ENCODE results near the gene TSNAXIP1. TPM values are rescaled to one million over a fixed set of nuclear protein-coding genes. Genes with fewer than 3 reads are reported as not detected.

The TSNAXIP1 gene
- total and polyA plus RNA-seq, 9 of the 15 experiments (the other 6 are each of a cell fraction or from before 2014, with no cell fraction given) = 0.03 to 0.24 (median 0.11) TPM; not detected in 4

- TF ChIP-seq ETS2 (tag; IDR thresholded peaks at IDR 0.05; ENCODE audit: borderline replicate concordance, poor library complexity, severe bottlenecking) (no peak), MLX (CRISPR knock-in tag; conservative IDR thresholded peaks at IDR 0.05) (no peak), ELF4 (CRISPR knock-in tag; IDR thresholded peaks at IDR 0.05) (no peak), E2F4 (CRISPR knock-in tag; IDR thresholded peaks at IDR 0.05; ENCODE audit: low read depth) (0 out of 2 replicates have a peak, but pooled peaks have one; percentile 39), XRCC3 (IDR thresholded peaks at IDR 0.05) (no peak), RFX5 (IDR thresholded peaks at IDR 0.05; ENCODE audit: low read depth, low read length) (no peak), FOXK1 (CRISPR knock-in tag; IDR thresholded peaks at IDR 0.05; ENCODE audit: borderline replicate concordance) (peak; percentile 85; the same call in 1 of the 2 replicates), SMAD3 (CRISPR knock-in tag; conservative IDR thresholded peaks at IDR 0.05) (no peak), ZNF511 (CRISPR knock-in tag; IDR thresholded peaks at IDR 0.05) (no peak), ELF2 (CRISPR knock-in tag; IDR thresholded peaks at IDR 0.05) (no peak), CBFA2T3 (IDR thresholded peaks at IDR 0.05) (peak; percentile 25; the same call in 1 of the 2 replicates), NCOA1 (IDR thresholded peaks at IDR 0.05; ENCODE audit: low read depth) (no peak), HMGN3 (IDR thresholded peaks at IDR 0.05; ENCODE audit: borderline replicate concordance, extremely low read depth, insufficient read length, low read depth, low read length) (no peak), ILF3 (IDR thresholded peaks at IDR 0.05; ENCODE audit: borderline replicate concordance) (no peak), ZNF232 (CRISPR knock-in tag; IDR thresholded peaks at IDR 0.05) (peak; percentile 70; the same call in 1 of the 2 replicates), KLF1 (tag; IDR thresholded peaks at IDR 0.05) (no peak), THRAP3 (IDR thresholded peaks at IDR 0.05; ENCODE audit: borderline replicate concordance) (no peak), KAT8 (IDR thresholded peaks at IDR 0.05; ENCODE audit: low read depth) (no peak), ETV5 (CRISPR knock-in tag; IDR thresholded peaks at IDR 0.05; ENCODE audit: low read depth) (no peak), ZNF740 (CRISPR knock-in tag; IDR thresholded peaks at IDR 0.05) (no peak), ZNF740 (tag; IDR thresholded peaks at IDR 0.05) (peak in 1 of 2 experiments; percentile 53; a peak in 2 of 4 replicates), ZFX (CRISPR knock-in tag; IDR thresholded peaks at IDR 0.05) (peak; percentile 86), HDAC2 (IDR thresholded peaks at IDR 0.05) (0 out of 2 replicates have a peak, but pooled peaks have one; percentile 27), NFXL1 (CRISPR knock-in tag; IDR thresholded peaks at IDR 0.05) (no peak), CCNT2 (IDR thresholded peaks at IDR 0.05; ENCODE audit: borderline replicate concordance, extremely low read depth, insufficient read length, low read depth, low read length) (peak; percentile 25), RBM14 (IDR thresholded peaks at IDR 0.05; ENCODE audit: borderline replicate concordance, insufficient read depth, low read depth, low read length) (no peak)
Observed at GRCh38 chr16:67847064-67847861, 40.6 kb downstream of the TSNAXIP1 start, which contains the start of gene CENPT (continued).

Measured in K562 (cell line).